Measurements from ENCODE around the gene PRKRIP1. TPM values are rescaled to one million over a fixed set of nuclear protein-coding genes. Genes with fewer than 3 reads are reported as not detected.

The PRKRIP1 gene
- total RNA-seq, 1 experiment from 2014 or later: 24.9 TPM

GRCh38 chr7:102446387-102447156 is 50.4 kb downstream of the PRKRIP1 start:
- H3K9me3 ChIP-seq (ENCODE audit: control insufficient read depth, insufficient read depth, low read depth, low read length): no peaks in the 10 kb centered on the region
- BruUV-seq (replicated peaks): no TSS peak
- no peak for ATAC-seq
- POLR2A ChIA-PET: interaction anchor here (0.5 kb wide), 1 partner anchor 76 kb away, joined by 3 read pairs; no protein-coding TSS in a partner anchor
- CTCF ChIA-PET: interaction anchor here (0.6 kb wide), 1 partner anchor 42 kb away, joined by 8 read pairs; no protein-coding TSS in a partner anchor
- in situ Hi-C loops (cut with HindIII; ENCODE audit: low pct_unique_long_range_greater_than_20kb, low sequenced_read_pairs): no loop called here
- H3K4me3 ChIP-seq (ENCODE audit: low read depth in 2 of 2, low read length in 2 of 2): no peak overlapping the region
- intact Hi-C loops (cut with micrococcal nuclease; ENCODE audit: unreplicated experiment): no loop called here
- H3K27ac ChIP-seq (ENCODE audit: low read length): no peak overlapping the region
- peaks cover 3% of the 10 kb centered on the region for H3K4me1 ChIP-seq (ENCODE audit: control insufficient read depth, insufficient read depth, low read length)
- no peak for TF ChIP-seq SIN3A (IDR thresholded peaks at IDR 0.05; ENCODE audit: borderline replicate concordance, insufficient read depth, low read depth, low read length)
- no peak for TF ChIP-seq CTCF (IDR thresholded peaks at IDR 0.05)
- TF ChIP-seq TCF7L2 (IDR thresholded peaks at IDR 0.05; ENCODE audit: low read depth, low read length): no peak
- TF ChIP-seq REST (IDR thresholded peaks at IDR 0.05; ENCODE audit: insufficient read depth in 1 of 2, low read depth in 2 of 2, low read length in 1 of 2): no peak
- TF ChIP-seq POLR2AphosphoS5 (IDR thresholded peaks at IDR 0.05; ENCODE audit: low read depth, low read length): no peak
- no peaks in the 10 kb centered on the region for H3K36me3 ChIP-seq (ENCODE audit: control insufficient read depth, insufficient read depth, low read length)
- no peak for DNase-seq (ENCODE audit: low read depth, low spot score)
- H3K27me3 ChIP-seq (ENCODE audit: control insufficient read depth, insufficient read depth, low read length): no peaks in the 10 kb centered on the region

GRCh38 chr7:102447311-102447710 is 51.1 kb downstream of the PRKRIP1 start:
- ChIA-PET POLR2A (no interaction called here), CTCF (no interaction called here)
- Histone ChIP-seq H3K4me1 (ENCODE audit: control insufficient read depth, insufficient read depth, low read length) (peaks cover 4% of the 10 kb centered on the region), H3K36me3 (ENCODE audit: control insufficient read depth, insufficient read depth, low read length) (no peaks in the 10 kb centered on the region), H3K27ac (ENCODE audit: low read length) (no peak overlapping the region), H3K4me3 (ENCODE audit: low read depth in 2 of 2, low read length in 2 of 2) (no peak overlapping the region), H3K27me3 (ENCODE audit: control insufficient read depth, insufficient read depth, low read length) (no peaks in the 10 kb centered on the region), H3K9me3 (ENCODE audit: control insufficient read depth, insufficient read depth, low read depth, low read length) (no peaks in the 10 kb centered on the region)
- no peak for DNase-seq (ENCODE audit: low read depth, low spot score)
- in situ Hi-C loops (cut with HindIII; ENCODE audit: low pct_unique_long_range_greater_than_20kb, low sequenced_read_pairs) (no loop called here), intact Hi-C loops (cut with micrococcal nuclease; ENCODE audit: unreplicated experiment) (no loop called here)
- ATAC-seq: no peak
- no TSS peak for BruUV-seq (replicated peaks)
- TF ChIP-seq TCF7L2 (IDR thresholded peaks at IDR 0.05; ENCODE audit: low read depth, low read length) (no peak), POLR2AphosphoS5 (IDR thresholded peaks at IDR 0.05; ENCODE audit: low read depth, low read length) (no peak), CTCF (IDR thresholded peaks at IDR 0.05) (no peak), SIN3A (IDR thresholded peaks at IDR 0.05; ENCODE audit: borderline replicate concordance, insufficient read depth, low read depth, low read length) (no peak), REST (IDR thresholded peaks at IDR 0.05; ENCODE audit: insufficient read depth in 1 of 2, low read depth in 2 of 2, low read length in 1 of 2) (no peak)

All from Panc1 (cell line).